Motor neuron (in vitro differentiated cells): ENCODE data around the gene SLC35E2B. TPM values are rescaled to one million over a fixed set of nuclear protein-coding genes. Genes with fewer than 3 reads are reported as not detected.
"Not testable (repeated sequence)": the region's sequence is repeated elsewhere in the genome, so short reads cannot be mapped to it uniquely, and the experiment has no call there.

Experiments used
- ATAC-seq, 8 experiments: fragments of 200-7000 bp; cut with Tn5 transposase; replicated peaks in 6 of 8; 2 replicates each; pipeline ENCODE4 v1.8.0; 2021; ENCODE audit warnings: mild to moderate bottlenecking in 8 of 8, moderate library complexity in 8 of 8
- H3K27ac ChIP-seq, 2 donors: fragments of 250-450 bp; sonication (Bioruptor Pico); 2 replicates each; pipeline ENCODE4 v1.9.0; 2021; ENCODE audit warnings: antibody characterized with exemption in 2 of 2, mild to moderate bottlenecking in 2 of 2, moderate library complexity in 1 of 2
- H3K4me1 ChIP-seq, 2 donors: fragments of 250-450 bp; sonication (Bioruptor Pico); replicated peaks in 1 of 2; 2 replicates each; pipeline ENCODE4 v1.6.1; 2021; ENCODE audit warnings: antibody characterized with exemption in 2 of 2, mild to moderate bottlenecking in 2 of 2, moderate library complexity in 1 of 2
- H3K4me3 ChIP-seq, 5 donors: fragments of 250-450 bp; sonication (Bioruptor Pico); 2 replicates each; pipeline ENCODE4 v1.9.0; 2021; ENCODE audit warnings: antibody characterized with exemption in 5 of 5, mild to moderate bottlenecking in 5 of 5, moderate library complexity in 4 of 5
- WGBS, 10 experiments: fragments of 450-650 bp; shearing (Covaris generic); methylation state at CpG; one replicate each; pipeline ENCODE4 v1.0.0; 2022; 5-methylcytosine and 5-hydroxymethylcytosine counted together
- in situ Hi-C, 9 experiments: fragments of 400-800 bp; cut with MboI; loops; one replicate each; pipeline ENCODE4 v1.15.0; 2021; ENCODE audit warnings: low sequenced_read_pairs in 9 of 9, low pct_unique_long_range_greater_than_20kb in 2 of 9; ENCODE audit not compliant: unreplicated experiment in 9 of 9
- total RNA-seq, 8 experiments: library from RNA; unstranded; fragments of 300-600 nt; gene quantifications; 2 replicates each; pipeline versions ENCODE4 v1.2.3 to v1.2.4, GENCODE V29; 2022

The SLC35E2B gene
- total RNA-seq, 8 experiments from 2014 or later = 35.5 to 98.7 (median 58.9) TPM

DNA sequence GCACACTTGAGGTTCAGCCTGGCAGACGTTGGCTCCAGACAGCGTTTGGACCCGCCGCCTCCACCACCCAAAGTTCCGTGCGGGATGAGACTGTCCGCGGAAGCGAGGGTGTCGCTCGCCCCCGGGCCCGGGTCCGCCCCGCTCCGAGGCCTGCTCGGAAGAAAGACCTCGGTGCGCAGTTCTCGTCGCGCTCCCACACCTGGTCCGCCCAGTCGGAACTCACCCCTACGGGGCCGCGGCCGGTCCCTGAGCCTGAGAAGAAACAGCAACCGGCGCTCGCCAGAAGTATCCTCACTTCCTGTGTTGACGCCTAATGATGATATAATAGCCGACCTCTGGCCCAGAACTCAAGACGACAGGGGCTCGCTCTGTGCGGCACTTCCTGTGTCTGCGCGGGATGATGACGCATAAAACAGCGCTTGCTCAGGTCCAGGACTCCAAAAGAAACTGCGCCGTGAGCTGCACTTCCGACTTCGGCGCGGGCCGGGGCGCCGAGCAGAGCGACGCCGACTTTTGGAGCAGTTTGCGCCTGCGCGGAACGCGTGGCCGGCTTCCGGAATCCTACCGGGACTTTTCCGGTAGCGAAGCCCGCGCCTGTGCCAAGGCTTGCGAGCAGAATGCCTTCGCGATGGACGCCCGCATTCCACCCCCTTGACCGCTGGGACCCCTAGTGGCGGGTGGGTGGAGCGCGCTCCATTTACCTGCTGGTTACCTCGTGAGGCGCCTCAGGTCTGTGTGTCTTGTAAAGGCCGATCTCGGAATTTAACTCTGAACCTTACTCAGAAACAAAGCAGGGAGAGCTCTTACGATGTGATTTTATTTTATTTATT, 31.7 kb upstream of the SLC35E2B start, which contains the start of gene CDK11A:
TSS of gene CDK11A (minus strand) at position 323 of the 830 bp plus-strand sequence. CDS start 1,539 bp downstream, outside the sequence.
- in situ Hi-C loops, H3K4me1 ChIP-seq: not testable (repeated sequence)
- WGBS, 10 experiments = 0 to 4% (median 0%) methylated on average over 3 to 10 of the region's 78 CpGs; no CpG with 5 or more reads in 7 of the 10 experiments
- peak; percentile 77 to 98 (median 95) for ATAC-seq
- Histone ChIP-seq H3K27ac (peak within 1 kb of the TSS; percentile 70 to 86), H3K4me3 (peak within 1 kb of the TSS; percentile 55 to 98 (median 87))

DNA sequence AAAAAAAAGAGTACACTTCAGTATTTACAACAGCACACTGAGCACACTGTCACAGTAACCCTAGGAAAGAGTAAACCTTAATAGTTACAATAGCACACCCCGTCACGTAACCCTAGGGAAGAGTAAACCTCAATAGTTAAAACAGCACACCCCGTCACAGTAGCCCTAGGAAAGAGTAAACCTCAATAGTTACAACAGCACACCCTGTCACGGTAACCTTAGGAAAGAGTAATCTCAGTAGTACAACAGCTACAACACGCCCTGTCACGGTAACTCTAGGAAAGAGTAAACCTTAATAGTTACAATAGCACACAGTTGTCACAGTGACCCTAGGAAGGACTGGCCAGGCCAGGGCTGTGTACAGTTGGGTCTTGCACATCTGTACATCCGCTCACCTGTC, 28.6 kb upstream of the SLC35E2B start:
- Histone ChIP-seq H3K4me3 (no peak overlapping the region), H3K4me1 (peaks cover 0 to 8% of the 10 kb centered on the region in 2 donors), H3K27ac (no peak overlapping the region)
- in situ Hi-C loops = no loop called here
- WGBS, 10 experiments = 71 to 100% (median 93%) methylated on average over 1 to 7 of the region's 7 CpGs; no CpG with 5 or more reads in 3 of the 10 experiments
- ATAC-seq = no peak

DNA sequence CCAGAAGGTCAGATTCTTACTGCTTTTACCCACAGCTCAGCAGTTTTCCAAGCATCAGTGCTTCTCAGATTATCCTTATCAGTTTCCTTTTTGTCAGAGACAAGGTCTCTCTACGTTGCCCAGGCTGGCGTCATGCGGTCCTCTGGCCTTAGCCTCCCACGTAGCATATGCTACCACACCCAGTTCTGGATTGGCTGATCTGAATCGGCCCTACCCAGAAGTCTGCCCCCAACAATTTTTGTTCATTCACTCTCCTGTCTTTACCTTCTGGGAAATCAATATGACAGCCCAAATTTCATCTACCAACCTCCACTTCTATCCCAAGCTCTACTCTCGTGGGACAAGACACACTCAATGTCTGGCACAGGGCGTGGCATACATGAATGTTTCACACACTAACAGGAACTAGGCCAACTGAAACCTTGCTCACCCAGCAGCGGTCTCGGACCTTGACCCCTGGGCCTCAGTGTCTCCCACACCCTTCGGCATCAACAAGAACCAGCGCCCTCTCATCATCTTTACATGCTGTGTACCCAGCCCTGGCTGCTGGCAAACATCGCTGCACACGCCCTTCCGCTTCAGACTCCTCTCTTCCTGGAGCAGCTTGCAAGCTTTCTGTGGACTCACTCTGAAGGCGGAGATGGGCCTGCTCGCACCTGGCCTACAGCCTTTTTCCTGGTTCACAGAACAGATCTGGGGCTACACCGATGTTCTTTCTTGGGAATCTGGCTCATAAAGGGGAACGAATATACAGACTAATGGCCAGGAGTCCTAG, 22.7 kb upstream of the SLC35E2B start:
- H3K4me3 ChIP-seq, in situ Hi-C loops: not testable (repeated sequence)
- peak in 5 of 8 experiments; percentile 9 to 86 (median 20) for ATAC-seq

DNA sequence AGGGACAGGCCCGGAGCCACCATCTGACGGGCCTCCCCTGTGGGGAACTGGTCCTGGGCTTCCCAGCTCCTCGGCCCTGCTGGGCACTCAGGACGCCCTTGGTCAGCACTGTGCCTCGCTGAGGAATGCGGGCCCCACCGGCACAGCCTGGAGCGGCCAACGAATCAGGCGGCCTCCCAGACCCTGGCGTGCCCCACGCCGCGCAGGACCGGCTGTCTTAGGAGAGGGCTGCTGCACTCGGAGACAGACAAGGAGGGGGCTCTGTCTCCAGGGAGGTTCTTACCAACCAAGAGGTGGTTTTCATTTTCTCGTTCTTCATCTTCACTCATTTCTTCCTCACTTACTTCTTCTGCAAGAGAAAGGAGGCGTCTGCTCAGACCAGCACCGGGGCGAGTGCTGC, 15.3 kb upstream of the SLC35E2B start:
- H3K4me1 ChIP-seq, H3K4me3 ChIP-seq, H3K27ac ChIP-seq, in situ Hi-C loops: not testable (repeated sequence)
- WGBS, 10 experiments = no CpG with 5 or more reads among the region's 20 CpGs
- peak in 3 of 8 experiments; percentile 7 to 15 (median 11) for ATAC-seq

More for the DNA sequence above, 22.7 kb upstream of the SLC35E2B start:
- not testable (repeated sequence) for H3K4me1 ChIP-seq, H3K27ac ChIP-seq
- 20 to 93% (median 72%) methylated on average over 1 to 6 of the region's 18 CpGs; no CpG with 5 or more reads in 4 of the 10 experiments for WGBS, 10 experiments

DNA sequence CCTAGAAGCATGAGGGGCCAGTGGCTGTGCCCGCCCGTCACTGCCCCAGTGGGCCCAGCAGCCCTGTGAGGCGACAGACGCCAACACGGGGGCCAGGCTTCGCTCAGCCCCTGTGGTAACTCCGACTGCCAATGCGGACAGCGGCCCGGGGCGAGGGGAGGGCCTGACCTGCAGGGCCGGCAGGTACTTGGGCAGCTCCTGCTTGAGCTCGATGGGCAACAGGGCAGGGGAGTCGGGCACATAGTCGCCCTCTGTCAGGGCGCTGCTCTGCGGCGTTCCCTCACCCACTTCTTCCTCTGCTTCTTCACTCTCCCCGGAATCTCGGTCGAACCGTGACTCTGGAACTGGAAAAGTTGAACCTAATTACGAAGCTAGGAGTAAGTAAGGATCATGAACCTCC, 14.6 kb upstream of the SLC35E2B start:
- no CpG with 5 or more reads among the region's 23 CpGs for WGBS, 10 experiments
- H3K4me3 ChIP-seq, H3K27ac ChIP-seq, H3K4me1 ChIP-seq, in situ Hi-C loops, ATAC-seq: not testable (repeated sequence)

- H3K4me1 ChIP-seq, H3K27ac ChIP-seq, H3K4me3 ChIP-seq, in situ Hi-C loops, ATAC-seq: not testable (repeated sequence)
- WGBS, 10 experiments = no CpG with 5 or more reads among the region's 10 CpGs
Measured at GRCh38 chr1:1705623-1706022, 13.0 kb upstream of the SLC35E2B start.

DNA sequence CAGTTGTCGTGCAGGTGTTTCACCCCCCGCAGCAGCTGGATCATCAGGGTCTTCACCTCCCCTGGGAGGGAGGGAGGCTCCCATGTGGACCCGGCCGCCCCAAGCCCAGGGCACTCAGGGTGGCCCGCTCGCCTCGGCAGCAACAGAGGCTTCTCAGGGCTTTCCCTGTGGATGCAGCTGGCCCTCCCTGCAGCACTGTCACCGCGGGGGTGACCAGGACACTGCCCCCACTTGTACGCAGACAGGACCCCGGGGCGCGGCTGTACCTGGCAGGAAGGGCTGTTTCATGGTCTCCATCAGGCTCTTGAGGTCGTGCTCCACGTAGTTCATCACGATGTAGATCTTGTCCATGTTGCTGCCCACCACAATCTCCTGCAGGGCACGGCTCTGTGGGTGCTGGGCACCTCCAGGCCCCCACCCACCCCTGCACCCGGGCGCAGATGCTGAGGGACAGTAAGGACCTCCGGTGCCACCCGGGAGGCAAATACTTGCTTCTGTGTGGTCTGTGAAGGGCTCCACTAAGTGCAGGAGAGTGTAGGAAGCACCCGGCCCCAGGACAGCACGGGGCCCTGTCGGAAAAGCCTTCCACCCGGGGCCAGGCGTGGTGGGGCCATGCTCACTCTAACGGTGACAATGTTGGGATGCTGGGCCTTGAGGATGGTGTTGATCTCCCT, 11.8 kb upstream of the SLC35E2B start:
- not testable (repeated sequence) for ATAC-seq
- 90% methylated on average over 4 of the region's 27 CpGs; no CpG with 5 or more reads in 9 of the 10 experiments for WGBS, 10 experiments

GRCh38 chr1:1703796-1704195, 11.2 kb upstream of the SLC35E2B start:
- ATAC-seq = no peak
- H3K27ac ChIP-seq = no peak overlapping the region
- 100% methylated on average over 5 of the region's 22 CpGs; no CpG with 5 or more reads in 9 of the 10 experiments for WGBS, 10 experiments
- H3K4me3 ChIP-seq = no peak overlapping the region
- H3K4me1 ChIP-seq = no peaks in the 10 kb centered on the region
- in situ Hi-C loops = no loop called here

More for the DNA sequence above, 11.8 kb upstream of the SLC35E2B start:
- H3K4me3 ChIP-seq, H3K27ac ChIP-seq, H3K4me1 ChIP-seq, in situ Hi-C loops: not testable (repeated sequence)

DNA sequence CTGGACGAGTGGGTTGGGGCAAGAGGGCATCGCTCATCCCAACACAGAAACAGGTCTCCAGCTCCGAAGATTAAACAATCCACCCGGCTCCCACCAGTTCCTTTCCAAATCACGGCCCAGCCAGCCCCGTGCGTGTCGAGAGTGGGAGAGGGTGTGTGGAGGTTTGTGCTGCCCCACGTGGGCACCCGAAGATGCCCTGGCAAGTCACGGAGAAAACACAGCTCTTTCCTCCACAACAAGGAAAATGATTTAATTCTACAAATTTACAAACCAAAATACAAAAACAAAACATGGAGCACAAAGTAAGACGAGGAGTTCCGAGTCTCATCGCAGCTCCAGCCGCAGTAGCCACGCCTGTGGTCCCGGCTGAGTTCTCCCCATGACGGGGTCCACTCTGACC, 9.9 kb upstream of the SLC35E2B start:
- no CpG with 5 or more reads among the region's 18 CpGs for WGBS, 10 experiments
- H3K4me3 ChIP-seq, H3K4me1 ChIP-seq, H3K27ac ChIP-seq, ATAC-seq, in situ Hi-C loops: not testable (repeated sequence)

DNA sequence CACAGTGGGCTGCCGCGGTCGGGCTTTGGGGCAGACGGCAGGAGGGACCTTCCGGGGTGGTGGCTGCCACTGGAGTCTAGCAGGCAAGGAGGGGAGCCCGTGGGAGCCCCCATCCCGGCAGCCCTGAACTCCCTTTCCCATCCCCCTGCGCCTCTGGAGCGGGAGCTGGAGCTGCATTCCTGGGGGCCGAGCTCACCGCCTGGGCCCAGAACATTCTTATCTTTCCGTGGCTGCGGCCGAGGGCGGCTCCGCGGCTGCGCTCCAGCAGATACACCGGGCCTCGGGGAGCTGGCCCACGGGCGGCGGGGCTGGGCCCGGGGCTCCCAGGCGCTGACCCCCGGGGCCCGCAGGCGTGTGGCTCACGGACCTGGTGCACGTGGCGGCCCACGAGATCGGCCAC, 8.0 kb upstream of the SLC35E2B start:
- H3K4me1 ChIP-seq, H3K27ac ChIP-seq, H3K4me3 ChIP-seq, in situ Hi-C loops: not testable (repeated sequence)
- peak in 5 of 8 experiments; percentile 2 to 11 (median 9) for ATAC-seq
- no CpG with 5 or more reads among the region's 33 CpGs for WGBS, 10 experiments

DNA sequence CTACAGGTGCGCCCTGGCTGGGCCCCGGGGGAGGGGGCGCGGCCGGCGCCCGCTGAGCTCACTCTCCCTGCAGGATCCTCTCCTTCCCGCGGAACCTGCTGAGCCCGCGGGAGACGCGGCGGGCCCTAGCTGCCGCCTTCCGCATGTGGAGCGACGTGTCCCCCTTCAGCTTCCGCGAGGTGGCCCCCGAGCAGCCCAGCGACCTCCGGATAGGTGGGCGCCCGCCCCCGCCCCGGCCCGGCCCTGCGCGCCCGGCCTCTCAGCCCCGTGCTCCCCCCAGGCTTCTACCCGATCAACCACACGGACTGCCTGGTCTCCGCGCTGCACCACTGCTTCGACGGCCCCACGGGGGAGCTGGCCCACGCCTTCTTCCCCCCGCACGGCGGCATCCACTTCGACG, 7.5 kb upstream of the SLC35E2B start:
- H3K27ac ChIP-seq, H3K4me1 ChIP-seq, H3K4me3 ChIP-seq, in situ Hi-C loops: not testable (repeated sequence)
- WGBS, 10 experiments = no CpG with 5 or more reads among the region's 45 CpGs
- peak in 5 of 8 experiments; percentile 8 to 48 (median 27) for ATAC-seq

GRCh38 chr1:1699061-1699460, 6.5 kb upstream of the SLC35E2B start:
- in situ Hi-C loops, ATAC-seq, H3K4me3 ChIP-seq, H3K4me1 ChIP-seq, H3K27ac ChIP-seq: not testable (repeated sequence)
- WGBS, 10 experiments = no CpG with 5 or more reads among the region's 19 CpGs
